Fibroblast of lung (primary cell): ENCODE results near the gene SIRPG. TPM values are rescaled to one million over a fixed set of nuclear protein-coding genes. Genes with fewer than 3 reads are reported as not detected.

Source experiments
- DNase-seq, 2 donors: peaks; one replicate each; pipeline versions ENCODE4 v3.0.0 to v3.0.0-alpha.2; 2010; ENCODE audit warnings: low read depth in 2 of 2
- H2AFZ ChIP-seq: 2 replicates; pipeline ENCODE4 v1.5.1; 2012; ENCODE audit warnings: low read length, control low read depth, inconsistent platforms
- H3K27ac ChIP-seq: 2 replicates; pipeline ENCODE4 v1.5.1; 2011; ENCODE audit warnings: low read length, control low read depth; ENCODE audit not compliant: insufficient read depth
- H3K27me3 ChIP-seq: 2 replicates; pipeline ENCODE4 v1.5.1; 2011; ENCODE audit warnings: mild to moderate bottlenecking, low read length; ENCODE audit not compliant: control insufficient read depth, insufficient read depth
- H3K36me3 ChIP-seq: 2 replicates; pipeline ENCODE4 v1.5.1; 2011; ENCODE audit warnings: low read length; ENCODE audit not compliant: control insufficient read depth, insufficient read depth
- H3K4me1 ChIP-seq: 2 replicates; pipeline ENCODE4 v1.5.1; 2011; ENCODE audit warnings: low read length; ENCODE audit not compliant: control insufficient read depth, insufficient read depth; ENCODE audit errors: extremely low read depth
- H3K4me2 ChIP-seq: 2 replicates; pipeline ENCODE4 v1.5.1; 2011; ENCODE audit warnings: low read length, control low read depth; ENCODE audit not compliant: insufficient read depth; ENCODE audit errors: extremely low read depth
- H3K4me3 ChIP-seq, 4 experiments: fragments of 200-600 bp in 1 of 4; sonication (generic) in 1 of 4; replicated peaks in 1 of 4; 2 replicates each; pipeline ENCODE4 v1.5.1; 2011 to 2016; ENCODE audit warnings: low read length in 4 of 4, low read depth in 3 of 4, mild to moderate bottlenecking in 3 of 4, control low read depth in 2 of 4, inconsistent platforms in 1 of 4, mixed read lengths in 1 of 4; ENCODE audit not compliant: insufficient read depth in 1 of 4; ENCODE audit errors: control extremely low read depth in 1 of 4
- H3K79me2 ChIP-seq: 2 replicates; pipeline ENCODE4 v1.5.1; 2012; ENCODE audit warnings: mild to moderate bottlenecking, low read length, inconsistent platforms; ENCODE audit not compliant: control insufficient read depth, insufficient read depth
- H3K9ac ChIP-seq: 2 replicates; pipeline ENCODE4 v1.5.1; 2011; ENCODE audit warnings: mild to moderate bottlenecking, low read length, control low read depth; ENCODE audit not compliant: insufficient read depth
- H3K9me3 ChIP-seq: 2 replicates; pipeline ENCODE4 v1.5.1; 2012; ENCODE audit warnings: low read depth, low read length; ENCODE audit not compliant: control insufficient read depth, insufficient read depth
- H4K20me1 ChIP-seq: 2 replicates; pipeline ENCODE4 v1.5.1; 2011; ENCODE audit warnings: low read length; ENCODE audit not compliant: control insufficient read depth, insufficient read depth; ENCODE audit errors: extremely low read depth
- CTCF ChIP-seq, 2 donors: IDR thresholded peaks in 1 of 2; conservative IDR thresholded peaks in 1 of 2; 1 replicate in 1 of 2; 2 replicates in 1 of 2; pipeline ENCODE4 v1.5.1; 2011 to 2012; ENCODE audit warnings: low read length in 2 of 2, control low read depth in 1 of 2, inconsistent platforms in 1 of 2, low read depth in 1 of 2, mild to moderate bottlenecking in 1 of 2
- EZH2 ChIP-seq: IDR thresholded peaks from 2 replicates; pipeline ENCODE4 v1.5.1; 2012; ENCODE audit warnings: low read length, control low read depth, mild to moderate bottlenecking; ENCODE audit errors: missing control alignments
- polyA plus RNA-seq, 2 donors: library from polyadenylated mRNA; depleted of rRNA in 1 of 2; stranded (reverse) in 1 of 2; unstranded in 1 of 2; fragments of >200 nt; gene quantifications; 2 replicates each; pipeline ENCODE4 v1.2.1, GENCODE V29; 2011 to 2012; ENCODE audit warnings: missing spikeins in 1 of 2
- total RNA-seq: library from RNA; depleted of rRNA; stranded (reverse); fragments of >200 nt; gene quantifications from 2 replicates; pipeline ENCODE4 v1.2.1, GENCODE V29; 2014

The SIRPG gene
- total and polyA plus RNA-seq, 2 donors (not counting 1 experiment from before 2014, with no cell fraction given) = not detected

- Histone ChIP-seq H3K4me3 (no peak overlapping the region), H3K79me2 (no peaks in the 10 kb centered on the region), H3K27ac (no peak overlapping the region), H3K36me3 (no peaks in the 10 kb centered on the region), H3K4me1 (no peaks in the 10 kb centered on the region), H4K20me1 (no peaks in the 10 kb centered on the region), H3K27me3 (no peaks in the 10 kb centered on the region), H2AFZ (no peak overlapping the region), H3K4me2 (no peak overlapping the region), H3K9me3 (no peaks in the 10 kb centered on the region), H3K9ac (no peak overlapping the region)
- DNase-seq = no peak
- TF ChIP-seq EZH2 (no peak), CTCF (conservative IDR thresholded peaks at IDR 0.05 in 1 of 2, IDR thresholded peaks at IDR 0.05 in 1 of 2; ENCODE audit: low read depth in 1 of 2, low read length in 2 of 2) (no peak)
These were observed 62.2 kb downstream of the SIRPG start for GRCh38 chr20:1595333-1595732.

- Histone ChIP-seq H3K4me3 (no peak overlapping the region), H4K20me1 (no peaks in the 10 kb centered on the region), H2AFZ (no peak overlapping the region), H3K4me2 (no peak overlapping the region), H3K9ac (no peak overlapping the region), H3K27ac (no peak overlapping the region), H3K9me3 (no peaks in the 10 kb centered on the region), H3K27me3 (no peaks in the 10 kb centered on the region), H3K36me3 (no peaks in the 10 kb centered on the region), H3K4me1 (no peaks in the 10 kb centered on the region), H3K79me2 (no peaks in the 10 kb centered on the region)
- no peak for DNase-seq
- TF ChIP-seq EZH2 = no peak
- TF ChIP-seq CTCF (conservative IDR thresholded peaks at IDR 0.05 in 1 of 2, IDR thresholded peaks at IDR 0.05 in 1 of 2; ENCODE audit: low read depth in 1 of 2, low read length in 2 of 2) = no peak
These were observed 68.8 kb downstream of the SIRPG start for GRCh38 chr20:1588533-1589460.

- Histone ChIP-seq H3K4me2 (no peak overlapping the region), H3K79me2 (no peaks in the 10 kb centered on the region), H3K9ac (no peak overlapping the region), H3K36me3 (no peaks in the 10 kb centered on the region), H2AFZ (no peak overlapping the region), H3K4me1 (no peaks in the 10 kb centered on the region), H3K9me3 (no peaks in the 10 kb centered on the region), H3K27me3 (no peaks in the 10 kb centered on the region), H3K27ac (no peak overlapping the region), H4K20me1 (no peaks in the 10 kb centered on the region), H3K4me3 (no peak overlapping the region)
- DNase-seq = no peak
- TF ChIP-seq CTCF (conservative IDR thresholded peaks at IDR 0.05 in 1 of 2, IDR thresholded peaks at IDR 0.05 in 1 of 2; ENCODE audit: low read depth in 1 of 2, low read length in 2 of 2) (no peak), EZH2 (no peak)
These were observed 69.6 kb downstream of the SIRPG start for GRCh38 chr20:1587781-1588532.
